HepG2 (cell line): ENCODE data around the gene ZNF749. TPM values are rescaled to one million over a fixed set of nuclear protein-coding genes. Genes with fewer than 3 reads are reported as not detected.
"Not testable (repeated sequence)": the region's sequence is repeated elsewhere in the genome, so short reads cannot be mapped to it uniquely, and the experiment has no call there.

ENCODE experiments used
- ATAC-seq: fragments of 200-7000 bp; cut with Tn5 transposase; 3 replicates; pipeline ENCODE4 v1.9.1; 2020; ENCODE audit warnings: mild to moderate bottlenecking, moderate library complexity
- BruUV-seq: library from RNA; stranded (reverse); fragments of 400-500 nt; replicated peaks from 2 replicates; lab custom pipeline; 2021; lab: Mats Ljungman, UMichigan
- CTCF ChIA-PET: fragments of 300-600 bp; formaldehyde crosslinking; extraction: SDS; loops from one replicate; lab custom pipeline; 2021; ENCODE audit warnings: low total read pairs, inconsistent platforms, low intra/inter-chr PET ratio; lab: Yijun Ruan, JAX
- POLR2A ChIA-PET: fragments of 350-600 bp; sonication (Branson Sonifier 250); formaldehyde crosslinking; loops from one replicate; lab custom pipeline; 2020; ENCODE audit warnings: antibody characterized with exemption, inconsistent platforms; lab: Yijun Ruan, JAX
- DNase-seq: peaks from one replicate; pipeline ENCODE4 v3.0.0-alpha.2; 2015; ENCODE audit warnings: low spot score
- FAIRE-seq: peaks from 3 replicates; lab custom pipeline; 2011; peaks lifted over from hg19 to GRCh38; lab: Jason Lieb, UNC
- H2AFZ ChIP-seq: one replicate; pipeline ENCODE4 v1.6.1; 2011; ENCODE audit warnings: low read length, inconsistent platforms
- H3K27ac ChIP-seq: fragments of 300-600 bp; 3 replicates; pipeline ENCODE4 v1.8.0; 2011; ENCODE audit warnings: mixed run types, mild to moderate bottlenecking, mixed read lengths, low read length, inconsistent platforms; ENCODE audit not compliant: insufficient read depth; ENCODE audit errors: extremely low read length
- H3K27me3 ChIP-seq, 2 experiments: fragments of 200-600 bp in 1 of 2; 2 replicates in 1 of 2; 3 replicates in 1 of 2; pipeline versions ENCODE4 v1.6.0 to v1.8.0; 2011; ENCODE audit warnings: low read length in 2 of 2, mild to moderate bottlenecking in 2 of 2, moderate library complexity in 2 of 2, inconsistent platforms in 1 of 2; ENCODE audit not compliant: insufficient read depth in 2 of 2, control insufficient read depth in 1 of 2
- H3K36me3 ChIP-seq, 2 experiments: fragments of 200-600 bp in 1 of 2; replicated peaks in 1 of 2; 2 replicates in 1 of 2; 3 replicates in 1 of 2; pipeline versions ENCODE4 v1.5.1 to v1.8.0; 2011; ENCODE audit warnings: low read length in 2 of 2, inconsistent platforms in 1 of 2; ENCODE audit not compliant: insufficient read depth in 2 of 2, control insufficient read depth in 1 of 2
- H3K4me1 ChIP-seq: 2 replicates; pipeline ENCODE4 v1.5.1; 2012; ENCODE audit warnings: low read length, inconsistent platforms; ENCODE audit not compliant: insufficient read depth
- H3K4me2 ChIP-seq: 2 replicates; pipeline ENCODE4 v1.6.0; 2011; ENCODE audit warnings: low read depth, low read length, inconsistent platforms
- H3K4me3 ChIP-seq, 3 experiments: fragments of 200-600 bp in 1 of 3; sonication (generic), shearing (Covaris generic) in 1 of 3; replicated peaks in 1 of 3; 2 replicates each; pipeline ENCODE4 v1.5.1; 2011 to 2016; ENCODE audit warnings: low read length in 3 of 3, inconsistent platforms in 2 of 3, low read depth in 2 of 3, mild to moderate bottlenecking in 2 of 3, control low read depth in 1 of 3, mixed read lengths in 1 of 3; ENCODE audit not compliant: insufficient read depth in 1 of 3
- H3K79me2 ChIP-seq: one replicate; pipeline ENCODE4 v1.6.1; 2011; ENCODE audit warnings: low read length, inconsistent platforms; ENCODE audit not compliant: insufficient read depth
- H3K9ac ChIP-seq: 2 replicates; pipeline ENCODE4 v1.6.0; 2011; ENCODE audit warnings: mild to moderate bottlenecking, low read depth, low read length, inconsistent platforms; ENCODE audit not compliant: insufficient read depth
- H3K9me3 ChIP-seq: 2 replicates; pipeline ENCODE4 v1.5.1; 2012; ENCODE audit warnings: mild to moderate bottlenecking, low read length
- H4K20me1 ChIP-seq: 2 replicates; pipeline ENCODE4 v1.6.0; 2011; ENCODE audit warnings: inconsistent platforms, mild to moderate bottlenecking, low read length, moderate library complexity; ENCODE audit not compliant: insufficient read depth
- ARID4A ChIP-seq: sonication (generic); formaldehyde crosslinking; IDR thresholded peaks from 2 replicates; pipeline ENCODE4 v1.5.0; 2020; ENCODE audit warnings: mild to moderate bottlenecking, missing genetic modification reagents, borderline replicate concordance
- CHD2 ChIP-seq: IDR thresholded peaks from 2 replicates; pipeline ENCODE4 v1.6.1; 2011; ENCODE audit warnings: low read depth, low read length, improper control_type of control experiment
- CREB1 ChIP-seq, 2 experiments: fragments of 450-650 bp in 1 of 2; IDR thresholded peaks; 2 replicates each; pipeline ENCODE4 v1.6.1; 2016 to 2017; ENCODE audit warnings: control low read depth in 1 of 2, mild to moderate bottlenecking in 1 of 2, missing compliant biosample characterization in 1 of 2, missing genetic modification characterization in 1 of 2
- DMAP1 ChIP-seq: IDR thresholded peaks from 2 replicates; pipeline ENCODE4 v1.6.1; 2016
- ERF ChIP-seq: IDR thresholded peaks from 2 replicates; pipeline ENCODE4 v1.6.1; 2018; ENCODE audit warnings: missing biosample characterization, missing genetic modification reagents
- KAT7 ChIP-seq: IDR thresholded peaks from 2 replicates; pipeline ENCODE4 v1.6.1; 2018; ENCODE audit warnings: borderline replicate concordance, missing compliant biosample characterization
- KLF16 ChIP-seq, 2 experiments: sonication (generic) in 1 of 2; formaldehyde crosslinking in 1 of 2; IDR thresholded peaks; 2 replicates each; pipeline versions ENCODE4 v1.6.1 to v1.8.0; 2016 to 2023; ENCODE audit warnings: missing genetic modification reagents in 2 of 2, missing compliant biosample characterization in 1 of 2
- MIER3 ChIP-seq: IDR thresholded peaks from 2 replicates; pipeline ENCODE4 v1.6.1; 2016; ENCODE audit warnings: missing compliant biosample characterization, borderline replicate concordance
- RCOR2 ChIP-seq: IDR thresholded peaks from 2 replicates; pipeline ENCODE4 v1.6.1; 2016; ENCODE audit warnings: missing biosample characterization, missing genetic modification reagents
- TBL1XR1 ChIP-seq: fragments of 150-350 bp; IDR thresholded peaks from 2 replicates; pipeline ENCODE4 v1.6.1; 2014; ENCODE audit warnings: borderline replicate concordance, low read length; ENCODE audit not compliant: partially characterized antibody
- ZFX ChIP-seq: sonication (generic); formaldehyde crosslinking; IDR thresholded peaks from 2 replicates; pipeline ENCODE4 v1.4.0; 2020; ENCODE audit warnings: mild to moderate bottlenecking, low read depth, missing genetic modification reagents, moderate library complexity
- ZFY ChIP-seq: sonication (generic); formaldehyde crosslinking; IDR thresholded peaks from 2 replicates; pipeline ENCODE4 v1.4.0; 2020; ENCODE audit warnings: missing genetic modification reagents
- ZNF124 ChIP-seq: sonication (generic); formaldehyde crosslinking; IDR thresholded peaks from 2 replicates; pipeline ENCODE4 v1.4.0; 2020; ENCODE audit warnings: missing genetic modification reagents
- ZNF350 ChIP-seq: sonication (generic); formaldehyde crosslinking; IDR thresholded peaks from 2 replicates; pipeline ENCODE4 v1.4.0; 2020; ENCODE audit warnings: mild to moderate bottlenecking, low read depth, missing genetic modification reagents, borderline replicate concordance
- ZNF441 ChIP-seq: sonication (generic); formaldehyde crosslinking; IDR thresholded peaks from 2 replicates; pipeline ENCODE4 v1.7.0; 2021; ENCODE audit warnings: missing genetic modification reagents, borderline replicate concordance
- WGBS: methylation state at CpG from one replicate; pipeline ENCODE4 v1.1.6; 2017; ENCODE audit warnings: low lambda C conversion rate; 5-methylcytosine and 5-hydroxymethylcytosine counted together
- in situ Hi-C: cut with HindIII; loops from 2 replicates; pipeline ENCODE4 v1.10.0; 2017; ENCODE audit warnings: low pct_unique_long_range_greater_than_20kb; ENCODE audit not compliant: extremely low pct_ligation_motif_present
- intact Hi-C: fragments of 100-400 bp; cut with micrococcal nuclease; formaldehyde crosslinking; loops from one replicate; pipeline ENCODE4 v1.10.0; 2022; ENCODE audit not compliant: unreplicated experiment
- polyA plus RNA-seq, 8 experiments: library from polyadenylated mRNA; depleted of rRNA in 3 of 8; stranded (reverse) in 7 of 8; unstranded in 1 of 8; fragments of >200 nt; fragmentation: Illumina TruSeq in 4 of 8; extraction: Trizol in 4 of 8; gene quantifications; 2 replicates each; pipeline versions ENCODE4 v1.2.1 to v1.2.3, GENCODE V29; 2011 to 2016; ENCODE audit warnings: low read depth in 4 of 8, missing spikeins in 1 of 8, mixed read lengths in 1 of 8; ENCODE audit not compliant: insufficient read depth in 1 of 8
- total RNA-seq, 5 experiments: library from RNA; depleted of rRNA; stranded (reverse); fragments of >200 nt; fragmentation: Illumina TruSeq; extraction: Trizol; gene quantifications; 2 replicates each; pipeline ENCODE4 v1.2.3, GENCODE V29; 2016; ENCODE audit warnings: low read depth in 1 of 5

The ZNF749 gene
- total and polyA plus RNA-seq, 2 of the 13 experiments (the other 11 are each of a cell fraction or from before 2014, with no cell fraction given), result 18.9 to 21.0 TPM

GRCh38 chr19:57487477-57488298 is 52.6 kb downstream of the ZNF749 start, which contains the start of gene ZNF419:
Gene ZNF419 (plus strand): TSS chr19:57487750. CDS start chr19:57487951, 201 bp downstream.
- DNase-seq (peak; percentile 87), FAIRE-seq (peak; percentile 66), ATAC-seq (peak; percentile 98)
- H3K79me2 ChIP-seq, H3K27me3 ChIP-seq, in situ Hi-C loops, H3K4me1 ChIP-seq, H3K9me3 ChIP-seq, CTCF ChIA-PET, H4K20me1 ChIP-seq, BruUV-seq: not testable (repeated sequence)
- intact Hi-C loops, result loop anchor here (2.0 kb wide), 1 partner anchor 111 kb away; the partner anchor contains the start of gene ZNF530
- Histone ChIP-seq H3K4me3 (peak within 1 kb of the TSS; percentile 77 to 97 (median 93); a peak in 5 of 6 replicates), H2AFZ (peak within 1 kb of the TSS; percentile 85), H3K36me3 (peaks cover 5 to 21% of the 10 kb centered on the region in 2 experiments; a peak in 4 of 5 replicates), H3K4me2 (peak within 1 kb of the TSS; percentile 82), H3K27ac (peak within 1 kb of the TSS; percentile 54), H3K9ac (peak within 1 kb of the TSS; percentile 78)
- POLR2A ChIA-PET, result interaction anchor here (1.0 to 1.1 kb wide), 2 partner anchors 12 to 53 kb away, joined by 5 to 9 read pairs; partner anchors contain the start of genes ZNF749 and ZNF773
- under 1% methylated on average over 16 of the region's 69 CpGs for WGBS
- 0 out of 2 replicates have a peak, but pooled peaks have one; percentile 12 for TF ChIP-seq RCOR2 (CRISPR knock-in tag)
- peak; percentile 48; the same call in 1 of the 2 replicates for TF ChIP-seq DMAP1 (CRISPR knock-in tag)
- TF ChIP-seq ZNF350 (CRISPR knock-in tag), result peak; percentile 59; the same call in 1 of the 2 replicates
- peak; percentile 73 for TF ChIP-seq ZFY (CRISPR knock-in tag)
- TF ChIP-seq CREB1 (IDR thresholded peaks at IDR 0.05), result peak; percentile 87
- peak; percentile 95 for TF ChIP-seq CREB1 (CRISPR knock-in tag; IDR thresholded peaks at IDR 0.05)
- peak; percentile 37; the same call in 1 of the 2 replicates for TF ChIP-seq ZNF441 (CRISPR knock-in tag)
- TF ChIP-seq ZFX (CRISPR knock-in tag), result peak; percentile 66; the same call in 1 of the 2 replicates
- TF ChIP-seq CHD2, result peak; percentile 47; the same call in 1 of the 2 replicates
- TF ChIP-seq KAT7 (CRISPR knock-in tag), result peak; percentile 71; the same call in 1 of the 2 replicates
- TF ChIP-seq ERF, result peak; percentile 63; the same call in 1 of the 2 replicates
- TF ChIP-seq ARID4A (CRISPR knock-in tag), result peak; percentile 88; the same call in 1 of the 2 replicates
- peak; percentile 77; the same call in 1 of the 2 replicates for TF ChIP-seq MIER3 (CRISPR knock-in tag)
- peak in 1 of 2 experiments; percentile 22; a peak in 1 of 4 replicates for TF ChIP-seq KLF16 (CRISPR knock-in tag; IDR thresholded peaks at IDR 0.05)
- TF ChIP-seq TBL1XR1, result peak; percentile 70
- 0 out of 2 replicates have a peak, but pooled peaks have one; percentile 21 for TF ChIP-seq ZNF124 (CRISPR knock-in tag)
